GM19452 (cell line): Measurements from ENCODE around the gene RAD51B.
"Not testable (repeated sequence)": the region's sequence is repeated elsewhere in the genome, so short reads cannot be mapped to it uniquely, and the experiment has no call there.

Experiments
- ATAC-seq: cut with Tn5 transposase; IDR thresholded peaks from one replicate; pipeline ENCODE4 v1.9.1; 2021; ENCODE audit not compliant: unreplicated experiment

RAD51B gene

GRCh38 chr14:68413509-68413908 lies 593.9 kb downstream of the RAD51B start:
- ATAC-seq, result no peak

DNA sequence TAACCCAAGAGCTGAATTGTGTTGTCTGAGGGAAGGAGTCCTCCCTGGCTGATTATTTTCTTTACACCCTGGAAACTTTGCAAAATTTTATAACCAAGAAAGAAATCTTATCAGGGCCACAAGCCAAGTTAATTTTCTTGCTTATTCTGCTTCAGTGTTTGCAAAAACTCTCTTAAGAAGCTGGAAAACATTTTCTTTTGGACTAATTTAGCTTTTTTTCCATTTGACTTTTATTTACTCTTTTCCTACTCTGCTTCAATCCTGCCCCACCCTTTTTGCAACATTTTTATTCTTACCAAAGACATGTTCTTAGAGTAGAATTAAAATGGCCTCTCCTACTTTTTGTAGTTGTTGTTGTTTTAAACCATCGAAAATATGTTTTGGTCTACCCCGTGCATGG lies 594.5 kb downstream of the RAD51B start:
- no peak for ATAC-seq

DNA sequence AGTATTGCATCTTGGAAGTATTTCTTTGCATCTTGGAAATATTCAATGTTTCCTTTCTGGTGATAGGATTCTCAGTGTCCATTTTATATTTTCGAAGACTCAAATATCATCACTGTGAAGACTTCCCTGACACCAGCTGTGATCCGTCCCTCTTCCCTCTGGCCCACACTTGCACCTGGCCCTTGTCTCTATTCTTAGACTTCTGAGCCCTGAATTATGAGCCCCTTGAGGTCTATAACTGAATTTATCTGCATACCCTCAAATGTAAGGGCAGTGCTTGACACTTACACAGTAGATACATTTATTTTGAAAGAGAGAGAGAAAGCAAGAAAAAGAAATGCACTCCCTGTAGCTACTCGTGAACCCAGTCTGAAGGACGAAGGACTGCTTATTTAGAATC lies 596.6 kb downstream of the RAD51B start:
- ATAC-seq, result no peak

- no peak for ATAC-seq
Measured at GRCh38 chr14:68417009-68417650, 597.6 kb downstream of the RAD51B start.

GRCh38 chr14:68418174-68419118 lies 598.9 kb downstream of the RAD51B start:
- no peak for ATAC-seq

GRCh38 chr14:68420350-68420749 lies 600.8 kb downstream of the RAD51B start:
- no peak for ATAC-seq

DNA sequence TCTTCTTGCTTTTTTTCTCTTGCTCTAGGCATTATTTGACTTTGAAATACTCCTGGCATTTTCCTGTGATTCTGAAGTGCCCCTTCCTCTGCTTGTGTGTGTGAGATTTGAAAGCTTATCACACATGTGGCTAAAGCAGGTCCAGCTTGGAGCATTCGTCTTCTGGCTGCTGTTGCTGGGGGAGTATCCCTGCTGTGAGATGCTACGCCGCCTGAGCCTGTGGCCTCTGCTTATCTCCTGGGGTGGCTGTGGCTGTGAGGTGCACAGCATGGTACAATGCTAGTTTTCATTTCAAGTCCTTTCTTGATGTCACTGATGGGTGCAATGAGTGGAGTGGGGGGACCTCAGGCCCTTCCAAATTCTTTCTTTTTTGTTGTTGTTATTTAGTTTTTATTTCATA lies 601.5 kb downstream of the RAD51B start:
- no peak for ATAC-seq

- no peak for ATAC-seq
Measured at GRCh38 chr14:68423686-68424085, 604.1 kb downstream of the RAD51B start.

GRCh38 chr14:68424443-68425172 lies 605.0 kb downstream of the RAD51B start:
- ATAC-seq, result no peak

GRCh38 chr14:68426661-68427549 lies 607.3 kb downstream of the RAD51B start:
- no peak for ATAC-seq

- no peak for ATAC-seq
Measured at GRCh38 chr14:68427550-68427890, 607.9 kb downstream of the RAD51B start.

DNA sequence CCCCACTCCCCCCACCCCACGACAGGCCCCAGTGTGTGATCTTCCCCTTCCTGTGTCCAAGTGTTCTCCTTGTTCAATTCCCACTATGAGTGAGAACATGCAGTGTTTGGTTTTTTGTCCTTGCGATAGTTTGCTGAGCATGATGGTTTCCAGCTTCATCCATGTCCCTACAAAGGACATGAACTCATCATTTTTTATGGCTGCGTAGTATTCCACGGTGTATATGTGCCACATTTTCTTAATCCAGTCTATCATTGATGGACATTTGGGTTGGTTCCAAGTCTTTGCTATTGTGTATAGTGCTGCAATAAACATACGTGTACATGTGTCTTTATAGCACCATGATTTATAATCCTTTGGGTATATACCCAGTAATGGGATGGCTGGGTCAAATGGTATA lies 609.3 kb downstream of the RAD51B start:
- ATAC-seq, result not testable (repeated sequence)

DNA sequence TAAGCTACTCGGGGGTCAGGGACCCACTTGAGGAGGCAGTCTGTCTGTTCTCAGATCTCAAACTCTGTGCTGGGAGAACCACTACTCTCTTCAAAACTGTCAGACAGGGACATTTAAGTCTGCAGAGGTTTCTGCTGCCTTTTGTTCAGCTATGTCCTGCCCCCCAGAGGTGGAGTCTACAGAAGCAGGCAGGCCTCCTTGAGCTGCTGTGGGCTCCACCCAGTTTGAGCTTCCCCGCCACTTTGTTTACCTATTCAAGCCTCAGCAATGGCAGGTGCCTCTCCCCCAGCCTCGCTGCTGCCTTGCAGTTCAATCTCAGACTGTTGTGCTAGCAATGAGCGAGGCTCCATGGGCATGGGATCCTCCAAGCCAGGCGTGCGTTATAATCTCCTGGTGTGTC lies 614.6 kb downstream of the RAD51B start:
- ATAC-seq, result not testable (repeated sequence)

- not testable (repeated sequence) for ATAC-seq
Measured at GRCh38 chr14:68435631-68436030, 616.1 kb downstream of the RAD51B start.

DNA sequence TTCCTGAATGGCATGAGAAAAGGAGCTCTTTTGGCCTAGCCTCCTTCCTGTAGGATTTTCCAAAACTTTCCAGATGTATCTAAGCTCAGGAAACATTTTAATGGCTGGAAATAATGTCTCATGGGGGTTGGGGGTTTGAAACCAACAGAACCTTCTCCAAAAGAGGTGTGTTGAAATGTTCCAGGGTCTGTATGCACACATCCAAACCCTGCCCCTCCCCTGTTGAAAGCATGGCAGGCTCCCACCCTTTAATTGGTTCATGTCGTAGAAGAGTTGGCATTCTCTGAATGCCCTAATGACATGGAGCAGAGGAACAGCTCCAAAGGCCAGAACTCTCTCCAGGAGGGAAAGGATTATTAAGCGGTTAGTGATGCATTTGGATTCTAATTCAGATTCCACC lies 620.1 kb downstream of the RAD51B start:
- ATAC-seq, result no peak

GRCh38 chr14:68440820-68441219 lies 621.2 kb downstream of the RAD51B start:
- ATAC-seq, result no peak

DNA sequence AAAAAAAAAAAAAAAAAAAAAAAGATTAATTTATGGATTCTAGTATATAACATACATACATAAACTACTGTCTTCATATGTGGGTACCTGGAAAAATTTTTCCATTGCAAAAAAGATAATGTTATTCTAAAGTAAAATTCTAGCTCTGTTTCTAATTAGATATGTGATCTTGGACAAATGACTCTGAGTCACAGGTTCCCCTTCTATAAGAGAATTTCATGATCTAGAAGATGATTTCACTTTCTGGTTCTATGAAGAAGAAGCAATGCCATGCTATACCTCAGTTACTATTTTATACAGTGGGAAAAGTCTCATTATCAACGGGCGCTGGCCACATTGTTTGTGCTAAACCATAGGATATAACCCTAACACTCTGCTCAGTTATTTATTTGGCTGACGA lies 622.0 kb downstream of the RAD51B start:
- ATAC-seq, result no peak

- no peak for ATAC-seq
Measured at GRCh38 chr14:68442828-68443629, 623.5 kb downstream of the RAD51B start.

DNA sequence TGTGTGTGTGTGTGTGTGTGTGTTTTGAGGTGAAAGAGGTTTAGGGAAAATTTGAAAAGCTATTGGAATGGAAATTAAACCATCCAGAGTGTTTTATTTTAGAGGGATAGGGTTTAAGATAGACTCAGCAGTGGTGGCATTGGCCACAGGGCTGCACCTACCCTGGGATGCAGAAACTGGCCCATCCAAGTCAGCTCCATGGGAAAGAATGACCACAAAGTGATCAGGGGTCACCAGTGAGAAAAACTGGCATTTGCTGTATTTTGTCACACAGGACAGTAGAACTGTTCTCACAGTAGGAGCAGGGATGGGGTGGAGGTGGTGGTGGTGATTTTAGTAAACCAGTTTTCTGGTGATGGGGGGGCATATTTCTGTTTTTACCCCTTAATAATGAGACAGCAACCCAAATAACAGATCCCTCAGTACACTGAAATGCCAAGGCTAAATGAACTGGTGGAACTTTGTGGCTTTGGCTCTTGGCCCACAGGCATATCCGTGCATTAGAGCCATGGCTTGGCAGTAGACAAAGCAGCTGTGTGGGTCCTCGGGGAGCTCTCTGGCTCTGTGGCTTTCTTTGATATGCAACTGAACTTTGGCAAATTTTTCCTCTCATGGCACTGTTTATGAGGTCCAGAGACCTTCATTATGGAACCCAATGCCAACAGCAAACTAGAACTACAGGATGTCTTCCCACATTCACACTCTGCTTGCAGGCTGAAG lies 625.0 kb downstream of the RAD51B start:
- ATAC-seq, result no peak
